Activated T-cell treated with anti-CD3 and anti-CD28 coated beads, Interleukin-2, amount 50 U/mL, for 48 hours (primary cell): Measurements from ENCODE around the gene IGDCC3.

Experiments used
- DNase-seq, 2 experiments: peaks; one replicate each; pipeline ENCODE4 v3.0.0-alpha.2; 2020

IGDCC3 gene

GRCh38 chr15:65338823-65339222, 39.0 kb downstream of the IGDCC3 start:
- no peak for DNase-seq

- no peak for DNase-seq
Measured at GRCh38 chr15:65338366-65338765, 39.4 kb downstream of the IGDCC3 start.

- no peak for DNase-seq
Measured at GRCh38 chr15:65337436-65338070, 40.2 kb downstream of the IGDCC3 start.

- no peak for DNase-seq
Measured at GRCh38 chr15:65336493-65337435, 41.0 kb downstream of the IGDCC3 start.

GRCh38 chr15:65335278-65336055, 42.3 kb downstream of the IGDCC3 start:
- DNase-seq, result no peak

GRCh38 chr15:65334586-65335231, 43.1 kb downstream of the IGDCC3 start:
- no peak for DNase-seq

GRCh38 chr15:65333856-65334255, 43.9 kb downstream of the IGDCC3 start:
- DNase-seq, result no peak

- DNase-seq, result no peak
Measured at GRCh38 chr15:65333148-65333820, 44.5 kb downstream of the IGDCC3 start.

- DNase-seq, result no peak
Measured at GRCh38 chr15:65332391-65333147, 45.2 kb downstream of the IGDCC3 start.

GRCh38 chr15:65331811-65332210, 46.0 kb downstream of the IGDCC3 start:
- DNase-seq, result no peak

GRCh38 chr15:65330934-65331645, 46.7 kb downstream of the IGDCC3 start:
- no peak for DNase-seq

- no peak for DNase-seq
Measured at GRCh38 chr15:65329984-65330735, 47.6 kb downstream of the IGDCC3 start.

GRCh38 chr15:65329288-65329983, 48.4 kb downstream of the IGDCC3 start:
- DNase-seq, result no peak

- DNase-seq, result no peak
Measured at GRCh38 chr15:65328506-65329287, 49.1 kb downstream of the IGDCC3 start.

GRCh38 chr15:65327651-65328393, 50.0 kb downstream of the IGDCC3 start:
- DNase-seq, result no peak

GRCh38 chr15:65326818-65327217, 51.0 kb downstream of the IGDCC3 start:
- no peak for DNase-seq

- DNase-seq, result no peak
Measured at GRCh38 chr15:65326117-65326526, 51.7 kb downstream of the IGDCC3 start.

- no peak for DNase-seq
Measured at GRCh38 chr15:65323071-65323511, 54.7 kb downstream of the IGDCC3 start.
